IMR-90 (cell line): ENCODE data around the gene GJB4. TPM values are rescaled to one million over a fixed set of nuclear protein-coding genes. Genes with fewer than 3 reads are reported as not detected.

ENCODE experiments used
- ATAC-seq: fragments of 200-7000 bp; cut with Tn5 transposase; 2 replicates; pipeline ENCODE4 v1.9.1; 2020; ENCODE audit warnings: low read depth, mild to moderate bottlenecking, moderate library complexity
- BruUV-seq: library from RNA; stranded (reverse); fragments of 400-500 nt; replicated peaks from 2 replicates; lab custom pipeline; 2021; lab: Mats Ljungman, UMichigan
- CTCF ChIA-PET: fragments of 300-600 bp; formaldehyde crosslinking; extraction: SDS; loops from one replicate; lab custom pipeline; 2021; ENCODE audit warnings: antibody characterized with exemption; lab: Yijun Ruan, JAX
- POLR2A ChIA-PET: fragments of 300-600 bp; sonication (Branson Sonifier 250); formaldehyde crosslinking; loops from one replicate; lab custom pipeline; 2022; ENCODE audit warnings: antibody characterized with exemption; ENCODE audit not compliant: unreplicated experiment; lab: Charles Lee
- DNase-seq: peaks from one replicate; pipeline ENCODE4 v3.0.0; 2013
- H2AFZ ChIP-seq: replicated peaks from 2 replicates; pipeline ENCODE3; 2013; ENCODE audit warnings: low read length, mild to moderate bottlenecking; ENCODE audit not compliant: poor library complexity
- H2AK5ac ChIP-seq: 2 replicates; pipeline ENCODE4 v1.6.1; 2013; ENCODE audit warnings: low read depth, low read length, inconsistent platforms
- H2AK9ac ChIP-seq: replicated peaks from 2 replicates; pipeline ENCODE3; 2013; ENCODE audit warnings: mild to moderate bottlenecking, low read depth, low read length, moderate library complexity; ENCODE audit not compliant: poor library complexity
- H2BK120ac ChIP-seq: 2 replicates; pipeline ENCODE4 v1.6.1; 2013; ENCODE audit warnings: low read depth, low read length, inconsistent platforms
- H2BK15ac ChIP-seq: 3 replicates; pipeline ENCODE4 v1.6.1; 2013; ENCODE audit warnings: low read depth, low read length, inconsistent platforms
- H2BK20ac ChIP-seq: 2 replicates; pipeline ENCODE4 v1.6.1; 2013; ENCODE audit warnings: low read depth, mild to moderate bottlenecking, inconsistent platforms, low read length, moderate library complexity
- H2BK5ac ChIP-seq: 2 replicates; pipeline ENCODE4 v1.6.1; 2013; ENCODE audit warnings: mild to moderate bottlenecking, low read depth, low read length, inconsistent platforms; ENCODE audit not compliant: poor library complexity, severe bottlenecking
- H3K14ac ChIP-seq: replicated peaks from 2 replicates; pipeline ENCODE4 v1.6.1; 2013; ENCODE audit warnings: low read depth, low read length, inconsistent platforms
- H3K18ac ChIP-seq: 2 replicates; pipeline ENCODE4 v1.6.1; 2013; ENCODE audit warnings: low read depth, low read length, control low read depth
- H3K23ac ChIP-seq: 2 replicates; pipeline ENCODE4 v1.6.1; 2013; ENCODE audit warnings: low read depth, low read length, inconsistent platforms
- H3K27ac ChIP-seq: 2 replicates; pipeline ENCODE4 v1.5.1; 2013; ENCODE audit warnings: mild to moderate bottlenecking, control low read depth, low read length; ENCODE audit not compliant: insufficient read depth
- H3K27me3 ChIP-seq: 2 replicates; pipeline ENCODE4 v1.6.1; 2013; ENCODE audit warnings: low read length; ENCODE audit not compliant: control insufficient read depth, insufficient read depth
- H3K36me3 ChIP-seq: 2 replicates; pipeline ENCODE4 v1.6.1; 2013; ENCODE audit warnings: low read length, mixed read lengths; ENCODE audit not compliant: control insufficient read depth, insufficient read depth
- H3K4ac ChIP-seq: 2 replicates; pipeline ENCODE4 v1.6.1; 2013; ENCODE audit warnings: low read depth, low read length, inconsistent platforms
- H3K4me1 ChIP-seq: 2 replicates; pipeline ENCODE4 v1.6.1; 2013; ENCODE audit warnings: low read length, mixed read lengths; ENCODE audit not compliant: control insufficient read depth, insufficient read depth
- H3K4me2 ChIP-seq: 2 replicates; pipeline ENCODE4 v1.6.1; 2013; ENCODE audit warnings: low read depth, mild to moderate bottlenecking, control low read depth, low read length, moderate library complexity
- H3K4me3 ChIP-seq: 2 replicates; pipeline ENCODE4 v1.5.1; 2013; ENCODE audit warnings: low read depth, mild to moderate bottlenecking, control low read depth, low read length, moderate library complexity; ENCODE audit not compliant: insufficient read depth
- H3K56ac ChIP-seq: 2 replicates; pipeline ENCODE4 v1.6.1; 2013; ENCODE audit warnings: low read length, inconsistent platforms; ENCODE audit not compliant: insufficient read depth; ENCODE audit errors: extremely low read depth
- H3K79me1 ChIP-seq, 2 experiments: 2 replicates each; pipeline ENCODE4 v1.6.1; 2013; ENCODE audit warnings: low read length in 2 of 2, inconsistent platforms in 1 of 2, low read depth in 1 of 2
- H3K9ac ChIP-seq: 2 replicates; pipeline ENCODE4 v1.6.1; 2013; ENCODE audit warnings: low read depth, low read length, control low read depth
- H3K9me1 ChIP-seq: 2 replicates; pipeline ENCODE4 v1.6.1; 2013; ENCODE audit warnings: low read length, inconsistent platforms; ENCODE audit not compliant: insufficient read depth
- H3K9me3 ChIP-seq: 2 replicates; pipeline ENCODE4 v1.6.1; 2013; ENCODE audit warnings: low read length; ENCODE audit not compliant: control insufficient read depth, insufficient read depth
- H4K20me1 ChIP-seq: 2 replicates; pipeline ENCODE4 v1.6.1; 2013; ENCODE audit warnings: low read length, inconsistent platforms; ENCODE audit not compliant: insufficient read depth
- H4K5ac ChIP-seq: 2 replicates; pipeline ENCODE4 v1.6.1; 2013; ENCODE audit warnings: mild to moderate bottlenecking, low read depth, low read length, control low read depth
- H4K8ac ChIP-seq, 2 experiments: 2 replicates each; pipeline ENCODE4 v1.6.1; 2013; ENCODE audit warnings: low read depth in 2 of 2, low read length in 2 of 2, control low read depth in 1 of 2, inconsistent platforms in 1 of 2
- H4K91ac ChIP-seq: 2 replicates; pipeline ENCODE4 v1.6.1; 2013; ENCODE audit warnings: low read depth, low read length, inconsistent platforms; ENCODE audit not compliant: insufficient read depth
- BHLHE40 ChIP-seq: fragments of 150-350 bp; IDR thresholded peaks from 2 replicates; pipeline ENCODE4 v1.6.1; 2016; ENCODE audit warnings: mild to moderate bottlenecking, low read depth, low read length
- CHD1 ChIP-seq: IDR thresholded peaks from 2 replicates; pipeline ENCODE4 v1.6.1; 2012; ENCODE audit warnings: low read depth, low read length, improper control_type of control experiment
- FOS ChIP-seq: fragments of 150-350 bp; IDR thresholded peaks from 2 replicates; pipeline ENCODE4 v1.6.1; 2016; ENCODE audit warnings: low read depth, low read length
- MAZ ChIP-seq: IDR thresholded peaks from 2 replicates; pipeline ENCODE4 v1.6.1; 2012; ENCODE audit warnings: low read depth, mild to moderate bottlenecking, low read length, improper control_type of control experiment, moderate library complexity, borderline replicate concordance
- MXI1 ChIP-seq: IDR thresholded peaks from 2 replicates; pipeline ENCODE4 v1.6.1; 2012; ENCODE audit warnings: low read depth, mild to moderate bottlenecking, low read length, moderate library complexity, borderline replicate concordance
- NFE2L2 ChIP-seq: fragments of 150-350 bp; IDR thresholded peaks from 2 replicates; pipeline ENCODE4 v1.6.1; 2016; ENCODE audit warnings: low read depth, mild to moderate bottlenecking, low read length
- POLR2A ChIP-seq: IDR thresholded peaks from 2 replicates; pipeline ENCODE4 v1.6.1; 2012; ENCODE audit warnings: mild to moderate bottlenecking, low read depth, low read length
- RAD21 ChIP-seq: IDR thresholded peaks from 2 replicates; pipeline ENCODE4 v1.6.1; 2012; ENCODE audit warnings: low read length, improper control_type of control experiment
- RCOR1 ChIP-seq: IDR thresholded peaks from 2 replicates; pipeline ENCODE4 v1.6.1; 2012; ENCODE audit warnings: mild to moderate bottlenecking, low read length, improper control_type of control experiment; ENCODE audit not compliant: insufficient replicate concordance
- RFX5 ChIP-seq: IDR thresholded peaks from 2 replicates; pipeline ENCODE4 v1.8.0; 2012; ENCODE audit warnings: low read depth, mild to moderate bottlenecking, low read length, moderate library complexity
- SMC3 ChIP-seq: fragments of 150-350 bp; IDR thresholded peaks from 2 replicates; pipeline ENCODE4 v1.6.1; 2016; ENCODE audit warnings: low read depth, mild to moderate bottlenecking, antibody characterized with exemption, low read length, moderate library complexity
- WGBS, 2 experiments: methylation state at CpG; one replicate each; pipeline versions ENCODE4 v1.1.5 to v1.1.7; 2013; ENCODE audit warnings: missing lambda C conversion rate in 2 of 2; ENCODE audit not compliant: insufficient read length in 1 of 2; ENCODE audit errors: extremely low coverage in 2 of 2; 5-methylcytosine and 5-hydroxymethylcytosine counted together
- dilution Hi-C: fragments of 300-500 bp; cut with HindIII; formaldehyde crosslinking; loops from one replicate; pipeline ENCODE4 v1.14.3; 2018; ENCODE audit warnings: low sequenced_read_pairs; ENCODE audit not compliant: unreplicated experiment
- in situ Hi-C: fragments of 300-500 bp; cut with MboI; formaldehyde crosslinking; loops from 3 replicates; pipeline ENCODE4 v1.14.3; 2019; ENCODE audit warnings: low sequenced_read_pairs, inconsistent platforms, mixed read lengths
- intact Hi-C: fragments of 100-400 bp; cut with micrococcal nuclease; formaldehyde crosslinking; loops from 2 replicates; pipeline ENCODE4 v1.10.0; 2022
- polyA plus RNA-seq, 3 experiments: library from polyadenylated mRNA; depleted of rRNA; stranded (reverse); fragments of >200 nt; gene quantifications; 2 replicates each; pipeline ENCODE4 v1.2.3, GENCODE V29; 2012; ENCODE audit warnings: low replicate concordance in 1 of 3
- total RNA-seq: library from RNA; depleted of rRNA; stranded (reverse); fragments of >200 nt; gene quantifications from 2 replicates; pipeline ENCODE4 v1.2.3, GENCODE V29; 2012
- TF ChIP-seq, protein P1 (sequence below): conservative IDR thresholded peaks from 2 replicates; pipeline ENCODE4 v1.5.1; 2012; ENCODE audit warnings: mild to moderate bottlenecking, low read depth, low read length, improper control_type of control experiment
- TF ChIP-seq, protein P2 (sequence below): fragments of 150-350 bp; IDR thresholded peaks from 2 replicates; pipeline ENCODE4 v1.6.1; 2016; ENCODE audit warnings: low read depth, mild to moderate bottlenecking, low read length, moderate library complexity, borderline replicate concordance
- TF ChIP-seq, protein P3 (sequence below): fragments of 150-350 bp; IDR thresholded peaks from 2 replicates; pipeline ENCODE4 v1.6.1; 2017; ENCODE audit warnings: mild to moderate bottlenecking, antibody characterized with exemption, low read length, low read depth

The GJB4 gene
- total and polyA plus RNA-seq, 2 of the 4 experiments (the other 2 are of a cell fraction): not detected

DNA sequence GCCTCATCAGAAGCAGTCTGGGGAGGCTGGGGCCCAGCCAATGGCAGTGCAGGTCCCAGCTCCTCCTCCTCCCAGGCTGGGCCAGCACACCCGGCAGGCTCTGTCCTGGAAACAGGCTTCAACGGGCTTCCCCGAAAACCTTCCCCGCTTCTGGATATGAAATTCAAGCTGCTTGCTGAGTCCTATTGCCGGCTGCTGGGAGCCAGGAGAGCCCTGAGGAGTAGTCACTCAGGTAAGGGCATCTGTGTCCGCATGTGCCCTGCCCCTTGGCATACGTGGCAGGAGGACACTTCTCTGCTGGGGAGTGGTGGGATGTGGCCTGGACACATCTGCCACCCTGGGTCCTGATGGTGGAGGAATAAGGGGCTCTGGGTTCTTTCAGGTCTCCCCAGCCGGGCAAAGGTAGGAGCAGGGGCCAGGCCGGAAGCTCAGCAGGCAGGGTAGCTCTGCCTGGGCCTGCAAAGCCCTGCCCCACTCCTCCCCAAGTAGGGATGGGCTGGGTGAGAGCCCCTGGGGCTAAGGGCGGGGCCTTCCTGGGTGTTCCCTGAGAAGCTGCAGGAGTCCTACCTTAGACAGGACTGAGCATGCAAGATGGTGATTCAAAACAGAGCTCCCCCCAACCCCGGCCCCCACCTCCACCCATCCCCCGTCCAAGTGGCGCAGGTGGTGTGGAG, 4.4 kb upstream of the GJB4 start, which contains the start of gene GJB5:
TSS of gene GJB5 (plus strand) at position 84 of the 674 bp plus-strand sequence. CDS start 2,284 bp downstream, outside the sequence.
- H3K4me3 ChIP-seq: no peak within 1 kb of the TSS
- no peaks in the 10 kb centered on the region for H3K9me1 ChIP-seq
- H3K79me1 ChIP-seq: no peaks in the 10 kb centered on the region
- no peak within 1 kb of the TSS for H3K4me2 ChIP-seq
- no peak within 1 kb of the TSS for H3K18ac ChIP-seq
- dilution Hi-C loops (no loop called here), in situ Hi-C loops (no loop called here), intact Hi-C loops (no loop called here)
- no peak within 1 kb of the TSS for H2BK5ac ChIP-seq
- H4K8ac ChIP-seq: no peak within 1 kb of the TSS
- no peak within 1 kb of the TSS for H3K56ac ChIP-seq
- TF ChIP-seq, protein P1, sequence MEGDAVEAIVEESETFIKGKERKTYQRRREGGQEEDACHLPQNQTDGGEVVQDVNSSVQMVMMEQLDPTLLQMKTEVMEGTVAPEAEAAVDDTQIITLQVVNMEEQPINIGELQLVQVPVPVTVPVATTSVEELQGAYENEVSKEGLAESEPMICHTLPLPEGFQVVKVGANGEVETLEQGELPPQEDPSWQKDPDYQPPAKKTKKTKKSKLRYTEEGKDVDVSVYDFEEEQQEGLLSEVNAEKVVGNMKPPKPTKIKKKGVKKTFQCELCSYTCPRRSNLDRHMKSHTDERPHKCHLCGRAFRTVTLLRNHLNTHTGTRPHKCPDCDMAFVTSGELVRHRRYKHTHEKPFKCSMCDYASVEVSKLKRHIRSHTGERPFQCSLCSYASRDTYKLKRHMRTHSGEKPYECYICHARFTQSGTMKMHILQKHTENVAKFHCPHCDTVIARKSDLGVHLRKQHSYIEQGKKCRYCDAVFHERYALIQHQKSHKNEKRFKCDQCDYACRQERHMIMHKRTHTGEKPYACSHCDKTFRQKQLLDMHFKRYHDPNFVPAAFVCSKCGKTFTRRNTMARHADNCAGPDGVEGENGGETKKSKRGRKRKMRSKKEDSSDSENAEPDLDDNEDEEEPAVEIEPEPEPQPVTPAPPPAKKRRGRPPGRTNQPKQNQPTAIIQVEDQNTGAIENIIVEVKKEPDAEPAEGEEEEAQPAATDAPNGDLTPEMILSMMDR: no peak
- no peak for TF ChIP-seq CHD1
- TF ChIP-seq MAZ: no peak
- TF ChIP-seq, protein P2, sequence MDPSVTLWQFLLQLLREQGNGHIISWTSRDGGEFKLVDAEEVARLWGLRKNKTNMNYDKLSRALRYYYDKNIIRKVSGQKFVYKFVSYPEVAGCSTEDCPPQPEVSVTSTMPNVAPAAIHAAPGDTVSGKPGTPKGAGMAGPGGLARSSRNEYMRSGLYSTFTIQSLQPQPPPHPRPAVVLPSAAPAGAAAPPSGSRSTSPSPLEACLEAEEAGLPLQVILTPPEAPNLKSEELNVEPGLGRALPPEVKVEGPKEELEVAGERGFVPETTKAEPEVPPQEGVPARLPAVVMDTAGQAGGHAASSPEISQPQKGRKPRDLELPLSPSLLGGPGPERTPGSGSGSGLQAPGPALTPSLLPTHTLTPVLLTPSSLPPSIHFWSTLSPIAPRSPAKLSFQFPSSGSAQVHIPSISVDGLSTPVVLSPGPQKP: no peak
- no peak for TF ChIP-seq MXI1
- TF ChIP-seq FOS: no peak
- no peak for TF ChIP-seq NFE2L2
- no peak for TF ChIP-seq BHLHE40
- no peak for TF ChIP-seq RCOR1
- TF ChIP-seq RFX5: no peak
- no peak for TF ChIP-seq RAD21
- no peak for TF ChIP-seq POLR2A
- TF ChIP-seq, protein P3, sequence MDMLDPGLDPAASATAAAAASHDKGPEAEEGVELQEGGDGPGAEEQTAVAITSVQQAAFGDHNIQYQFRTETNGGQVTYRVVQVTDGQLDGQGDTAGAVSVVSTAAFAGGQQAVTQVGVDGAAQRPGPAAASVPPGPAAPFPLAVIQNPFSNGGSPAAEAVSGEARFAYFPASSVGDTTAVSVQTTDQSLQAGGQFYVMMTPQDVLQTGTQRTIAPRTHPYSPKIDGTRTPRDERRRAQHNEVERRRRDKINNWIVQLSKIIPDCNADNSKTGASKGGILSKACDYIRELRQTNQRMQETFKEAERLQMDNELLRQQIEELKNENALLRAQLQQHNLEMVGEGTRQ: no peak
- TF ChIP-seq SMC3: no peak
- H4K20me1 ChIP-seq: no peaks in the 10 kb centered on the region
- no peak within 1 kb of the TSS for H3K23ac ChIP-seq
- no peak within 1 kb of the TSS for H2AK5ac ChIP-seq
- no peak within 1 kb of the TSS for H4K5ac ChIP-seq
- no peak within 1 kb of the TSS for H2BK120ac ChIP-seq
- no peaks in the 10 kb centered on the region for H3K36me3 ChIP-seq
- H3K4me1 ChIP-seq: no peaks in the 10 kb centered on the region
- no peak for DNase-seq
- peak within 1 kb of the TSS; percentile 49 for H2AFZ ChIP-seq
- H4K91ac ChIP-seq: no peak within 1 kb of the TSS
- no peak within 1 kb of the TSS for H3K27ac ChIP-seq
- H2AK9ac ChIP-seq: no peak within 1 kb of the TSS
- ChIA-PET CTCF (interaction anchor here (1.3 kb wide), 1 partner anchor 12 kb away, joined by 3 read pairs; no protein-coding TSS in a partner anchor), POLR2A (no interaction called here)
- no peaks in the 10 kb centered on the region; the same call in 1 of the 2 replicates for H3K27me3 ChIP-seq
- H3K14ac ChIP-seq: no peak within 1 kb of the TSS
- ATAC-seq: peak; percentile 49
- no peak within 1 kb of the TSS for H3K9ac ChIP-seq
- WGBS, 2 experiments: no CpG with 5 or more reads among the region's 13 CpGs
- no peak within 1 kb of the TSS for H3K4ac ChIP-seq
- no peak within 1 kb of the TSS for H2BK15ac ChIP-seq
- H3K9me3 ChIP-seq: no peaks in the 10 kb centered on the region
- H2BK20ac ChIP-seq: no peak within 1 kb of the TSS
- BruUV-seq: no TSS peak
